Stimulated activated naive CD4-positive, alpha-beta T cell treated with Interleukin-2 at 50 U/mL for 16 hours (primary cell): ENCODE measurements around the gene SLC66A3.
"Not testable (repeated sequence)": the region's sequence is repeated elsewhere in the genome, so short reads cannot be mapped to it uniquely, and the experiment has no call there.

ENCODE experiments used
- DNase-seq: peaks from one replicate; lab custom pipeline; 2025; lab: John Stamatoyannopoulos, UW

The SLC66A3 gene

GRCh38 chr2:11163439-11164317 lies 8.4 kb downstream of the SLC66A3 start:
- no peak for DNase-seq

- DNase-seq, result not testable (repeated sequence)
These were observed 9.8 kb downstream of the SLC66A3 start for GRCh38 chr2:11165046-11165445.

- no peak for DNase-seq
These were observed 11.2 kb downstream of the SLC66A3 start for GRCh38 chr2:11166476-11166875.

GRCh38 chr2:11168488-11168887 lies 13.2 kb downstream of the SLC66A3 start:
- no peak for DNase-seq

- no peak for DNase-seq
These were observed 14.1 kb downstream of the SLC66A3 start for GRCh38 chr2:11169333-11169732.

GRCh38 chr2:11174222-11174621 lies 19.0 kb downstream of the SLC66A3 start:
- DNase-seq, result no peak

GRCh38 chr2:11175293-11175795 lies 20.1 kb downstream of the SLC66A3 start:
- DNase-seq, result no peak

GRCh38 chr2:11177871-11178690 lies 22.8 kb downstream of the SLC66A3 start:
- DNase-seq, result no peak

GRCh38 chr2:11179196-11179595 lies 23.9 kb downstream of the SLC66A3 start:
- DNase-seq, result no peak

GRCh38 chr2:11179899-11180298 lies 24.6 kb downstream of the SLC66A3 start:
- DNase-seq, result no peak

- DNase-seq, result no peak
These were observed 25.4 kb downstream of the SLC66A3 start for GRCh38 chr2:11180653-11181052.

GRCh38 chr2:11182951-11183350 lies 27.7 kb downstream of the SLC66A3 start:
- DNase-seq, result no peak

- DNase-seq, result no peak
These were observed 30.9 kb downstream of the SLC66A3 start for GRCh38 chr2:11186145-11186544.

- no peak for DNase-seq
These were observed 31.9 kb downstream of the SLC66A3 start for GRCh38 chr2:11187083-11187619.

GRCh38 chr2:11187731-11188130 lies 32.5 kb downstream of the SLC66A3 start:
- DNase-seq, result no peak

GRCh38 chr2:11196246-11196645 lies 41.0 kb downstream of the SLC66A3 start:
- DNase-seq, result no peak

GRCh38 chr2:11200651-11201050 lies 45.4 kb downstream of the SLC66A3 start:
- no peak for DNase-seq

- no peak for DNase-seq
These were observed 46.7 kb downstream of the SLC66A3 start for GRCh38 chr2:11201969-11202368.

- DNase-seq, result no peak
These were observed 48.2 kb downstream of the SLC66A3 start for GRCh38 chr2:11203480-11203879.

- DNase-seq, result no peak
These were observed 52.8 kb downstream of the SLC66A3 start for GRCh38 chr2:11208083-11208482.

- no peak for DNase-seq
These were observed 57.4 kb downstream of the SLC66A3 start for GRCh38 chr2:11212645-11213044.

GRCh38 chr2:11213090-11213638 lies 57.9 kb downstream of the SLC66A3 start:
- DNase-seq, result no peak
